Heart left ventricle (tissue), 16 donors: ENCODE data around the gene INPP4B. TPM values are rescaled to one million over a fixed set of nuclear protein-coding genes. Genes with fewer than 3 reads are reported as not detected.

ENCODE experiments used
- ATAC-seq, 4 donors: fragments of 200-7000 bp; cut with Tn5 transposase; one replicate each; pipeline ENCODE4 v1.9.1; 2020 to 2022; ENCODE audit warnings: moderate library complexity in 4 of 4, mild to moderate bottlenecking in 3 of 4, moderate number of reproducible peaks in 1 of 4
- DNase-seq, 5 donors: peaks; one replicate each; pipeline ENCODE4 v3.0.0-alpha.2; 2020
- H3K27ac ChIP-seq, 12 donors: fragments of 200-600 bp; sonication (generic) in 4 of 12; one replicate each; pipeline versions ENCODE4 v1.5.0 to v1.8.0; 2016 to 2022; ENCODE audit warnings: mild to moderate bottlenecking in 2 of 12
- H3K27me3 ChIP-seq, 9 donors: fragments of 200-600 bp; sonication (generic) in 2 of 9; one replicate each; pipeline versions ENCODE4 v1.5.1 to v1.8.0; 2016 to 2022; ENCODE audit warnings: mild to moderate bottlenecking in 3 of 9
- H3K36me3 ChIP-seq, 9 donors: fragments of 200-600 bp; sonication (generic) in 2 of 9; one replicate each; pipeline versions ENCODE4 v1.5.0 to v1.8.0; 2018 to 2022; ENCODE audit warnings: mild to moderate bottlenecking in 2 of 9
- H3K4me1 ChIP-seq, 12 donors: fragments of 200-600 bp; sonication (generic) in 4 of 12; one replicate each; pipeline versions ENCODE4 v1.5.0 to v1.8.0; 2016 to 2022; ENCODE audit warnings: mild to moderate bottlenecking in 3 of 12
- H3K4me3 ChIP-seq, 12 donors: fragments of 200-600 bp; sonication (generic) in 4 of 12; one replicate each; pipeline versions ENCODE4 v1.5.0 to v1.8.0; 2017 to 2022; ENCODE audit warnings: mild to moderate bottlenecking in 9 of 12, moderate library complexity in 4 of 12
- H3K9me3 ChIP-seq, 12 donors: fragments of 200-600 bp; sonication (generic) in 4 of 12; one replicate each; pipeline versions ENCODE4 v1.5.0 to v1.8.0; 2016 to 2022; ENCODE audit warnings: mild to moderate bottlenecking in 1 of 12
- POLR2A ChIP-seq, 2 donors: fragments of 450-650 bp; IDR thresholded peaks; one replicate each; pipeline ENCODE4 v1.6.1; 2017; ENCODE audit warnings: antibody characterized with exemption in 2 of 2, mild to moderate bottlenecking in 2 of 2, moderate library complexity in 2 of 2
- WGBS, 4 donors: extraction: QIAGEN DNeasy Blood & Tissue Kit in 2 of 4; methylation state at CpG; one replicate each; pipeline versions ENCODE4 v1.1.5 to v1.1.7; 2013 to 2018; 5-methylcytosine and 5-hydroxymethylcytosine counted together
- intact Hi-C, 10 donors: fragments of 100-400 bp; cut with DNase I; formaldehyde crosslinking; loops; one replicate each; pipeline versions ENCODE4 v1.11.1 to v1.14.2; 2022
- polyA plus RNA-seq, 2 donors: library from polyadenylated mRNA; stranded (reverse); fragments of 200-250 nt; gene quantifications; one replicate each; pipeline ENCODE4 v1.2.3, GENCODE V29; 2013
- total RNA-seq, 9 donors: library from RNA; depleted of rRNA in 2 of 9; stranded (reverse); fragments of >200 nt in 2 of 9; fragmentation: NEBNext Ultra II Directional in 3 of 9; extraction: Animal tissue kit (Norgen Biotek cat#: 25700) in 3 of 9; gene quantifications; one replicate each; pipeline versions ENCODE4 v1.1.0 to v1.2.4, GENCODE V29; 2016 to 2023
- TF ChIP-seq, protein P1 (sequence below), 12 donors: fragments of 200-600 bp; sonication (generic) in 4 of 12; IDR thresholded peaks; one replicate each; pipeline versions ENCODE4 v1.5.0 to v1.8.0; 2018 to 2022; ENCODE audit warnings: antibody characterized with exemption in 12 of 12, mild to moderate bottlenecking in 5 of 12
- donor health status: ischemic (EF 13 %, LVEDD 7.1; RV severe dilation, severe dysfunction).
- donor health status: healthy with polysubstance abuse.
- donor health status: DM: no; HTN: yes; CAD: no.
- donor health status: DM: no; HTN: no; CAD: no.
- donor health status: ischemic (EF 25% LVEDD 6.9; RV normal size, moderate dysfunction).
- donor health status: ischemic (EF 25% LVEDD 5.7; RV mildly dilated, moderate dysfunction).
- donor health status: healthy.
- donor health status: DM: yes; HTN: yes; CAD: no.
- donor health status: ischemic (EF 35%, LVEDD 5.7; RV mildly dilated, moderate dysfunction).
- donor health status: nonischemic (EF 11% LVEDD 7.7; RV severe dilation, severe dysfunction).
- donor health status: DM: yes; HTN: yes; CAD: no.
- donor health status: PGD.
- donor health status: ischemic (EF 29% LVEDD 5.4; RV normal size, mild dysfunction).
- donor health status: nonischemic (EF 23%, LVEDD 6.1; RV moderate dilation, normal function).

The INPP4B gene
- total and polyA plus RNA-seq, 11 donors = 5.5 to 128 (median 39.1) TPM

DNA sequence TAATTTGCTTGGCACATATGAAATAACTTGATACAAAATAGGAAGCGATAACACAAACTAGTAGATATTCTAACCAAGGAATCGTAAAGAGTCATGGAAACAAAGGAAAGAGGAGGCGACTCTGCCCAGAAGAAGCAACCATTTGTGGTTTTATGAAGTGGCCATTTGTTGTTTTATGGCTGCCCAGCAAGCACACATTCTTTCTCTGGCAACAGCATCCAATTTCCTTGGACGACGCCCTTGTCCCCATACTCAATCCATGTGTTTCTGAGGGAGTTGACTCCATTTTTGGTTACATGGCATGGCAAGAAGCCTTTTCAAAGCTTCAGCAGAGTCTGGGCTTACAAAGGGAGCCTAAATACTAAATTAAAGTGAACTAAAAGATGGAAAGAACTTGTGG lies 295.1 kb downstream of the INPP4B start:
- Histone ChIP-seq H3K36me3 (no peaks in the 10 kb centered on the region), H3K4me1 (peaks cover 0 to 4% (median 0%) of the 10 kb centered on the region in 12 donors), H3K27me3 (no peaks in the 10 kb centered on the region), H3K27ac (no peak overlapping the region), H3K9me3 (no peaks in the 10 kb centered on the region), H3K4me3 (no peak overlapping the region)
- WGBS, 4 donors = 84 to 93% (median 88%) methylated on average over 5 of the region's 5 CpGs
- DNase-seq (no peak), ATAC-seq (no peak)
- TF ChIP-seq POLR2A (IDR thresholded peaks at IDR 0.05) = no peak
- TF ChIP-seq, protein P1, sequence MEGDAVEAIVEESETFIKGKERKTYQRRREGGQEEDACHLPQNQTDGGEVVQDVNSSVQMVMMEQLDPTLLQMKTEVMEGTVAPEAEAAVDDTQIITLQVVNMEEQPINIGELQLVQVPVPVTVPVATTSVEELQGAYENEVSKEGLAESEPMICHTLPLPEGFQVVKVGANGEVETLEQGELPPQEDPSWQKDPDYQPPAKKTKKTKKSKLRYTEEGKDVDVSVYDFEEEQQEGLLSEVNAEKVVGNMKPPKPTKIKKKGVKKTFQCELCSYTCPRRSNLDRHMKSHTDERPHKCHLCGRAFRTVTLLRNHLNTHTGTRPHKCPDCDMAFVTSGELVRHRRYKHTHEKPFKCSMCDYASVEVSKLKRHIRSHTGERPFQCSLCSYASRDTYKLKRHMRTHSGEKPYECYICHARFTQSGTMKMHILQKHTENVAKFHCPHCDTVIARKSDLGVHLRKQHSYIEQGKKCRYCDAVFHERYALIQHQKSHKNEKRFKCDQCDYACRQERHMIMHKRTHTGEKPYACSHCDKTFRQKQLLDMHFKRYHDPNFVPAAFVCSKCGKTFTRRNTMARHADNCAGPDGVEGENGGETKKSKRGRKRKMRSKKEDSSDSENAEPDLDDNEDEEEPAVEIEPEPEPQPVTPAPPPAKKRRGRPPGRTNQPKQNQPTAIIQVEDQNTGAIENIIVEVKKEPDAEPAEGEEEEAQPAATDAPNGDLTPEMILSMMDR (IDR thresholded peaks at IDR 0.05) = no peak
- intact Hi-C loops = no loop called here

DNA sequence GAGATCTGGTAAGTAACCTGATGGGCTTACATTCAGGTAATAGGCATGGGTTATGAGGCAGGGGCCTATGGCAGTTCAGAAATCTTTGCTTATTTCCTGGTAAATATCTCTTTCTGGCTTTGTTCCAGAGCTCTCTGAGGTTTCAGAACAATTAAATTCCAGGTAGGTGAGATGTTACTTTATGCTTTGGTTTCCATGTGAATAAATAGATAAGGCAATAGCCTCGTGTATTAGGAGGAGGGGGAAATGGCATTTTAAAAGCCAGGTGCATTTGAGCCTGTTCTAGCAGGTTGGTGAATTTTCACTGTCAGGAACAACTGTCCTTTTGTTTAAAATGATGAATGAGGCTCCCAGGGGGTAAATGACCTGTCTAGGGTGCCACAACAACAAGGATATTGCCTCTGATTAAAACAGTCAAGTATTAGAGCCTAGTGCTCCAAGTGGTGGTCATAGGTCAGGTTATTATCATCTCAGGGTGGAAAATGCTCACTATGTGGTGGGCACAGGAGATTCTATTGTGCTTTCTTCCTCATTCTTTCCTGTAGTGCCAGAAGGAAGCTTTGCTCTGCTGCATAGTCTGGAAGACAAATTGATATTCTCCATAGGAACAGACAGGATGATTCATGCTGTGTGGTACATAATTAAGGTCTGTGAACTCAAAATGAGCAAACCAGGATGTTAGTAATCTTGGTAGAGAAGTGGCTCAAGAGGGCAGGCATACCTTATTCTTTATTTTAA lies 296.2 kb downstream of the INPP4B start:
- TF ChIP-seq, protein P1 (IDR thresholded peaks at IDR 0.05) = no peak
- TF ChIP-seq POLR2A (IDR thresholded peaks at IDR 0.05) = no peak
- 6 to 33% (median 20%) methylated on average over 1 of the region's 1 CpG for WGBS, 4 donors
- intact Hi-C loops = no loop called here
- no peaks in the 10 kb centered on the region for H3K9me3 ChIP-seq
- no peak for DNase-seq
- no peaks in the 10 kb centered on the region for H3K36me3 ChIP-seq
- H3K27me3 ChIP-seq = no peaks in the 10 kb centered on the region
- no peak overlapping the region for H3K4me3 ChIP-seq
- ATAC-seq = no peak
- peaks cover 0 to 4% (median 0%) of the 10 kb centered on the region in 12 donors for H3K4me1 ChIP-seq
- no peak overlapping the region for H3K27ac ChIP-seq

DNA sequence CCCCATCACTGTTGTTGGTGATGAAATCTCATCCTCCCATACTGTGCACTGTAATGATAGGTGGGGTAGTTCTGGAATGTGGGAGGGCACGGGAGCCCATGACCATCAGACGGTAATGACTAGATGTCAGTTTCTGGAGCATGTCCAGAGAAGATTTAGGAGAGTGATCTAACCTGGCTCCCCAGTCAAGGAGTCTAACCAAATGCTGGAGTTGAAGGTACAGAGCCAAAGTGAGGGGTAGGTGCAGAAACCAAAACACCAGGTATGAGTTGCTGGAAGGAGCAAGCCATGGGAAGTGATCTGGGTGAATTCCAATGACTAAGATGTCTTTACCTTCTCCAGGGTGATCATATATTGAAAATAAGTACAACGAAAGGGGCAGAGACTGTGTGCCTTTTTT lies 296.9 kb downstream of the INPP4B start:
- ATAC-seq (no peak), DNase-seq (no peak)
- TF ChIP-seq POLR2A (IDR thresholded peaks at IDR 0.05) = no peak
- TF ChIP-seq, protein P1 (IDR thresholded peaks at IDR 0.05) = no peak
- no peak overlapping the region for H3K4me3 ChIP-seq
- no peaks in the 10 kb centered on the region for H3K27me3 ChIP-seq
- 85 to 90% (median 87%) methylated on average over 3 of the region's 3 CpGs for WGBS, 4 donors
- H3K4me1 ChIP-seq = peaks cover 0 to 4% (median 0%) of the 10 kb centered on the region in 12 donors
- intact Hi-C loops = no loop called here
- no peaks in the 10 kb centered on the region for H3K9me3 ChIP-seq
- no peaks in the 10 kb centered on the region for H3K36me3 ChIP-seq
- no peak overlapping the region for H3K27ac ChIP-seq

DNA sequence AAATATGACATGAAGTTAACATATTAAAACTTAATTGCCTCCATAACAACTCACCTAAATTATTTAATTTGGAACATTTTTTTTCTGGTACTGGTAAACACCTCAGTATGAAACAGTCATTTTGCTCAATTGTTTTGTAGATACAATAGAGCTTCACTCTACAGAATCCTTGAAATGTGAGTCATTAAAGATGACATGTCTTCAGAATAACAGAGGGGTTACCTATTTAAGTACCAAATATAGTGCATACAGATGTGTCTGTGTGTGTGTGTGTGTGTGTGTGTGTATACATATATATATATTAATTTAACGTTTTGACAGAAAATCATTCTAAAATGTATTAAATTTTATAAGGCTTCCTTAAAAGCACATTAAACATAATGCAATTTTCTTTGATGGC lies 297.6 kb downstream of the INPP4B start:
- no peak overlapping the region for H3K4me3 ChIP-seq
- no peaks in the 10 kb centered on the region for H3K9me3 ChIP-seq
- intact Hi-C loops = no loop called here
- no peaks in the 10 kb centered on the region for H3K36me3 ChIP-seq
- H3K27me3 ChIP-seq = no peaks in the 10 kb centered on the region
- WGBS, 4 donors = 0 to 54% (median 26%) methylated on average over 1 of the region's 1 CpG
- peaks cover 0 to 4% (median 0%) of the 10 kb centered on the region in 12 donors for H3K4me1 ChIP-seq
- no peak for DNase-seq
- no peak for TF ChIP-seq POLR2A (IDR thresholded peaks at IDR 0.05)
- TF ChIP-seq, protein P1 (IDR thresholded peaks at IDR 0.05) = no peak
- no peak for ATAC-seq
- no peak overlapping the region for H3K27ac ChIP-seq
